GM12892 (cell line): ENCODE data around the gene UBA5.

Experiments used
- POLR2A ChIP-seq: IDR thresholded peaks from 2 replicates; pipeline ENCODE4 v1.6.1; 2011; ENCODE audit warnings: low read depth, low read length, control low read depth
- POLR2AphosphoS5 ChIP-seq: IDR thresholded peaks from 2 replicates; pipeline ENCODE4 v1.6.1; 2011; ENCODE audit warnings: low read depth, low read length, control low read depth
- TAF1 ChIP-seq: IDR thresholded peaks from 2 replicates; pipeline ENCODE4 v1.6.1; 2011; ENCODE audit warnings: low read depth, mild to moderate bottlenecking, control low read depth, low read length, borderline replicate concordance

DNA sequence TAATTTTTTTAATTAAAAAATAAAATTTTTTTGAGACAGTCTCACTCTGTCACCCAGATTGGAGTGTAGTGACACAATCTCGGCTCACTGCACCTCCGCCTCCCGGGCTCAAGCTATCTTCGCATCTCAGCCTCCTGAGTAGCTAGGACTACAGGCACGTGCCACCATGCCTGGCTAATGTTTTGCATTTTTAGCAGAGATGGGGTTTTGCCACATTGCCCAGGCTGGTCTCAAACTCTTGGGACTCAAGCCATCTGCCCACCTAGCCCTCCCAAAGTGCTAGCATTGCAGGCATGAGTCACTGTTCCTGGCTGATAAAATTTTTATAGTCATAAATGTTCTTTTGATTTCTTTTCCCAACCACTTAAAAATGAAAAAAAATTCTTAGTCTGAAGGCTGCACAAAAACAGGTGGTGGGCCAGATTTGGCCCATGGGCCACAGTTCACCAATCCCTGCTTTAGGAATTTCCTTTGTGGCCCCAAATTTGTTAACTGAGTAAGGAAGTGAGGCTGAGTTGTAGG, 9.2 kb downstream of the UBA5 start:
- TF ChIP-seq POLR2A (no peak), POLR2AphosphoS5 (no peak), TAF1 (no peak)
